Measurements from ENCODE around the gene COL25A1.
"Not testable (repeated sequence)": the region's sequence is repeated elsewhere in the genome, so short reads cannot be mapped to it uniquely, and the experiment has no call there.

COL25A1 gene

GRCh38 chr4:108903464-108904221 lies 398.8 kb downstream of the COL25A1 start:
- DNase-seq (ENCODE audit: low read depth in 2 of 2) = no peak

GRCh38 chr4:108902769-108903168 lies 399.7 kb downstream of the COL25A1 start:
- DNase-seq (ENCODE audit: low read depth in 2 of 2) = no peak

- DNase-seq (ENCODE audit: low read depth in 2 of 2) = no peak
These were observed 401.2 kb downstream of the COL25A1 start for GRCh38 chr4:108901291-108901690.

GRCh38 chr4:108900018-108900580 lies 402.4 kb downstream of the COL25A1 start:
- DNase-seq (ENCODE audit: low read depth in 2 of 2) = no peak

GRCh38 chr4:108893468-108893867 lies 409.0 kb downstream of the COL25A1 start:
- DNase-seq (ENCODE audit: low read depth in 2 of 2) = no peak

- no peak for DNase-seq (ENCODE audit: low read depth in 2 of 2)
These were observed 410.4 kb downstream of the COL25A1 start for GRCh38 chr4:108891896-108892590.

- DNase-seq (ENCODE audit: low read depth in 2 of 2) = no peak
These were observed 412.0 kb downstream of the COL25A1 start for GRCh38 chr4:108890484-108890881.

- no peak for DNase-seq (ENCODE audit: low read depth in 2 of 2)
These were observed 412.6 kb downstream of the COL25A1 start for GRCh38 chr4:108889696-108890483.

- DNase-seq (ENCODE audit: low read depth in 2 of 2) = no peak
These were observed 413.7 kb downstream of the COL25A1 start for GRCh38 chr4:108888769-108889168.

GRCh38 chr4:108887034-108887433 lies 415.4 kb downstream of the COL25A1 start:
- DNase-seq (ENCODE audit: low read depth in 2 of 2) = no peak

GRCh38 chr4:108885211-108885610 lies 417.2 kb downstream of the COL25A1 start:
- no peak for DNase-seq (ENCODE audit: low read depth in 2 of 2)

- no peak for DNase-seq (ENCODE audit: low read depth in 2 of 2)
These were observed 417.9 kb downstream of the COL25A1 start for GRCh38 chr4:108884596-108884995.

- no peak for DNase-seq (ENCODE audit: low read depth in 2 of 2)
These were observed 420.5 kb downstream of the COL25A1 start for GRCh38 chr4:108881986-108882385.

GRCh38 chr4:108881190-108881589 lies 421.3 kb downstream of the COL25A1 start:
- no peak for DNase-seq (ENCODE audit: low read depth in 2 of 2)

GRCh38 chr4:108878806-108879205 lies 423.7 kb downstream of the COL25A1 start:
- DNase-seq (ENCODE audit: low read depth in 2 of 2) = no peak

- no peak for DNase-seq (ENCODE audit: low read depth in 2 of 2)
These were observed 424.6 kb downstream of the COL25A1 start for GRCh38 chr4:108877821-108878220.

- DNase-seq (ENCODE audit: low read depth in 2 of 2) = no peak
These were observed 427.7 kb downstream of the COL25A1 start for GRCh38 chr4:108874806-108875205.

GRCh38 chr4:108869970-108870369 lies 432.5 kb downstream of the COL25A1 start:
- not testable (repeated sequence) for DNase-seq (ENCODE audit: low read depth in 2 of 2)

- no peak for DNase-seq (ENCODE audit: low read depth in 2 of 2)
These were observed 433.7 kb downstream of the COL25A1 start for GRCh38 chr4:108868606-108869227.

GRCh38 chr4:108867476-108867875 lies 435.0 kb downstream of the COL25A1 start:
- DNase-seq (ENCODE audit: low read depth in 2 of 2) = no peak

- no peak for DNase-seq (ENCODE audit: low read depth in 2 of 2)
These were observed 441.1 kb downstream of the COL25A1 start for GRCh38 chr4:108861334-108861733.

- no peak for DNase-seq (ENCODE audit: low read depth in 2 of 2)
These were observed 447.7 kb downstream of the COL25A1 start for GRCh38 chr4:108854786-108855185.

Data from activated CD8-positive, alpha-beta memory T cell treated with anti-CD3 and anti-CD28 coated beads for 4 hours (primary cell).